Activated naive CD4-positive, alpha-beta T cell treated with anti-CD3 and anti-CD28 coated beads for 36 hours (primary cell): ENCODE measurements around the gene CAMKK1. TPM values are rescaled to one million over a fixed set of nuclear protein-coding genes. Genes with fewer than 3 reads are reported as not detected.

Source experiments
- CTCF ChIA-PET: fragments of 350-600 bp; sonication (Branson Sonifier 250); formaldehyde crosslinking; loops from one replicate; lab custom pipeline; 2021; ENCODE audit warnings: antibody characterized with exemption; lab: Charles Lee
- DNase-seq: peaks from one replicate; pipeline ENCODE4 v3.0.0-alpha.2; 2020
- H3K27ac Mint-ChIP-seq: one replicate; pipeline ENCODE4 v1.8.0; 2021; ENCODE audit warnings: mild to moderate bottlenecking, mixed read lengths
- H3K27me3 Mint-ChIP-seq: one replicate; pipeline ENCODE4 v1.8.0; 2021; ENCODE audit warnings: low read depth, mixed read lengths
- H3K36me3 Mint-ChIP-seq: one replicate; pipeline ENCODE4 v1.8.0; 2021; ENCODE audit warnings: low read depth, mixed read lengths
- H3K4me1 Mint-ChIP-seq: one replicate; pipeline ENCODE4 v1.8.0; 2021; ENCODE audit warnings: low read depth, mixed read lengths
- H3K4me3 Mint-ChIP-seq: one replicate; pipeline ENCODE4 v1.8.0; 2021; ENCODE audit warnings: mild to moderate bottlenecking, moderate library complexity, mixed read lengths
- H3K9me3 Mint-ChIP-seq: one replicate; pipeline ENCODE4 v1.8.0; 2021; ENCODE audit warnings: mixed read lengths
- intact Hi-C: fragments of 100-400 bp; cut with micrococcal nuclease; formaldehyde crosslinking; loops from one replicate; pipeline ENCODE4 v1.15.1; 2023
- total RNA-seq, 2 experiments: library from RNA; stranded (reverse); gene quantifications; one replicate each; pipeline ENCODE4 v1.2.3, GENCODE V29; 2021

Gene CAMKK1
- total RNA-seq, 2 experiments from 2014 or later: 2.4 to 2.7 TPM

DNA sequence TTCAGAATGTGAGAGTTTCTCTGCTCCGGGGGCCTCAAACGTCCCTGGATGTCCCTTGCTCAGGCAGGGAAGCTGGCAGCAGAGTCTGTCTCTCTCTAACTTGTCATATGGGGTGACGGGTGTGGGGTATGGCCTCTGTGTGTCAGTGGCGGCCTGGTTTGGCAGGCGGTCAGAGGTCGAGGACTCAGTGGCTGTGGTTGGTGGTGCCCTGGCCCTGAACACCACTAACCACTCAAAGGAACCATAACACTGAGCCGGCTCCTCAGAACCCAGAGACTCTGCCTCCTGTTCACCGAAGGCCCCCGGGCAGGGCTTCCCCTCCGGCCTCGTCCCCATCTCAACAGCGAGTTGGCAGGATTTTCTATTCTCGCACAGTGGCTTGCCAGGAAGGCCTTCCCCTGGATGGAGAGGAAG is 22.7 kb upstream of the CAMKK1 start:
- no peaks in the 10 kb centered on the region for H3K36me3 Mint-ChIP-seq

DNA sequence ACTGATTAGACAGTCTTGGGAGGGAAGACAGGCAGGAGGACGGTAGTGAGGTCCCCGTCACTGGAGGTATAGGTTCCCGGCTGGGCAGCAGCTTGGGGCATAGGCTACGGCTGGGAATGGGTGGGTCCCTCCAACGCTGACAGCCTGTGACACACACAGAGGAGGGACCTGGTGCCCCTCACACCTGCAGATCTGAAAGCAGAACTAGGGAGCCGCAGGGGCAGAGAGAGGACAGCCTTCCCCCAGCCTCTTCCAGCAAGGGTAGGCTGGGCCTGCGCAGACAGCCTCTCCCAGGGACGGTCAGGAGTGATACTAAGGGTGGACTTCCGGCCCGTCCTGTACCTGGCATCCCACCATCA is 21.4 kb upstream of the CAMKK1 start:
- Mint-ChIP-seq H3K9me3 (no peaks in the 10 kb centered on the region), H3K4me1 (peaks cover 50% of the 10 kb centered on the region), H3K27ac (no peak overlapping the region), H3K36me3 (no peaks in the 10 kb centered on the region), H3K4me3 (no peak overlapping the region), H3K27me3 (no peaks in the 10 kb centered on the region)
- DNase-seq: no peak
- CTCF ChIA-PET: interaction anchor here (0.6 to 4.6 kb wide), 37 partner anchors 8 to 568 kb away, joined by 3 to 46 read pairs (median 6); partner anchors contain the start of genes ATP2A3, CAMKK1 and NCBP3
- intact Hi-C loops: loop anchor here (1.0 to 10.0 kb wide), 4 partner anchors 90 to 501 kb away; no protein-coding TSS in a partner anchor

More for the DNA sequence above, 22.7 kb upstream of the CAMKK1 start:
- Mint-ChIP-seq H3K27me3 (no peaks in the 10 kb centered on the region), H3K4me3 (no peak overlapping the region), H3K27ac (no peak overlapping the region), H3K9me3 (no peaks in the 10 kb centered on the region), H3K4me1 (peaks cover 45% of the 10 kb centered on the region)
- no peak for DNase-seq
- intact Hi-C loops: loop anchor here (10.0 kb wide), 1 partner anchor 499 kb away; no protein-coding TSS in a partner anchor
- CTCF ChIA-PET: interaction anchor here (1.2 to 4.6 kb wide), 8 partner anchors 11 to 159 kb away, joined by 3 to 46 read pairs (median 6); no protein-coding TSS in a partner anchor

- H3K4me3 Mint-ChIP-seq: no peak overlapping the region
- CTCF ChIA-PET: interaction anchor here (0.6 to 4.6 kb wide), 41 partner anchors 8 to 568 kb away, joined by 3 to 46 read pairs (median 5); partner anchors contain the start of genes ATP2A3, CAMKK1 and NCBP3
- no peak overlapping the region for H3K27ac Mint-ChIP-seq
- no peaks in the 10 kb centered on the region for H3K27me3 Mint-ChIP-seq
- peaks cover 50% of the 10 kb centered on the region for H3K4me1 Mint-ChIP-seq
- no peaks in the 10 kb centered on the region for H3K36me3 Mint-ChIP-seq
- intact Hi-C loops: loop anchor here (1.0 to 10.0 kb wide), 4 partner anchors 91 to 501 kb away; no protein-coding TSS in a partner anchor
- DNase-seq: peak; percentile 90
- no peaks in the 10 kb centered on the region for H3K9me3 Mint-ChIP-seq
Observed at GRCh38 chr17:3913531-3914311, 20.9 kb upstream of the CAMKK1 start.

GRCh38 chr17:3912827-3913226 is 20.0 kb upstream of the CAMKK1 start:
- Mint-ChIP-seq H3K9me3 (no peaks in the 10 kb centered on the region), H3K27ac (no peak overlapping the region)

GRCh38 chr17:3911271-3912053 is 18.6 kb upstream of the CAMKK1 start:
- Mint-ChIP-seq H3K27ac (peak overlapping the region; percentile 84), H3K36me3 (no peaks in the 10 kb centered on the region), H3K9me3 (no peaks in the 10 kb centered on the region), H3K27me3 (no peaks in the 10 kb centered on the region), H3K4me1 (peaks cover 43% of the 10 kb centered on the region), H3K4me3 (peak overlapping the region; percentile 58)
- CTCF ChIA-PET: interaction anchor here (0.6 to 4.6 kb wide), 10 partner anchors 17 to 509 kb away, joined by 3 to 46 read pairs (median 4); partner anchors contain the start of gene NCBP3
- intact Hi-C loops: loop anchor here (1.0 to 10.0 kb wide), 8 partner anchors 18 to 503 kb away; partner anchors contain the start of genes ATP2A3, CAMKK1, CYB5D2 and NCBP3
- peak; percentile 94 for DNase-seq

More at GRCh38 chr17:3912827-3913226, 20.0 kb upstream of the CAMKK1 start:
- Mint-ChIP-seq H3K4me1 (peaks cover 50% of the 10 kb centered on the region), H3K27me3 (no peaks in the 10 kb centered on the region), H3K4me3 (no peak overlapping the region), H3K36me3 (no peaks in the 10 kb centered on the region)
- no peak for DNase-seq
- intact Hi-C loops: loop anchor here (5.0 to 10.0 kb wide), 3 partner anchors 164 to 502 kb away; no protein-coding TSS in a partner anchor
- CTCF ChIA-PET: interaction anchor here (0.6 to 4.6 kb wide), 17 partner anchors 10 to 278 kb away, joined by 3 to 46 read pairs (median 7); partner anchors contain the start of genes ATP2A3 and NCBP3

GRCh38 chr17:3910420-3911270 is 17.8 kb upstream of the CAMKK1 start:
- peaks cover 35% of the 10 kb centered on the region for H3K4me1 Mint-ChIP-seq
- CTCF ChIA-PET: interaction anchor here (0.6 to 4.6 kb wide), 10 partner anchors 16 to 172 kb away, joined by 3 to 46 read pairs (median 3); partner anchors contain the start of gene NCBP3
- H3K27me3 Mint-ChIP-seq: no peaks in the 10 kb centered on the region
- DNase-seq: no peak
- H3K27ac Mint-ChIP-seq: peak overlapping the region; percentile 84
- H3K9me3 Mint-ChIP-seq: no peaks in the 10 kb centered on the region
- H3K36me3 Mint-ChIP-seq: no peaks in the 10 kb centered on the region
- intact Hi-C loops: loop anchor here (1.0 to 10.0 kb wide), 8 partner anchors 17 to 504 kb away; partner anchors contain the start of genes ATP2A3, CAMKK1, CYB5D2 and NCBP3
- H3K4me3 Mint-ChIP-seq: peak overlapping the region; percentile 58

DNA sequence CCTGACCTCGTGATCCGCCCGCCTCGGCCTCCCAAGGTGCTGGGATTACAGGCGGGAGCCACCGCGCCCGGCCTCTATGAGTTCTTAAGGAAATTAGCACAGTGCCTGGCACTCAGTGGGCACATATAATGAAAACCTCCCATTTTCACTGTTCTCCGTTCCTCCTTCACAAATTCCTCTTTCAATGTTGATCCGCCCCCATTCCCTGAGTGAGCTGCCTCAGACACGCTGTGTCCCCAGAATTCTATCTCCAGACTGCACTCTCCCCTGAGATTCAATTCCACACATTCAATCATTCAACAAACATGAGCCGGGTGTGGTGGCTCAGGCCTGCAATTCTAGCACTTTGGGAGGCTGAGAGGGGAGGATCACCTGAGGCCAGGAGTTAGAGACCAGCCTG is 16.4 kb upstream of the CAMKK1 start:
- no peak overlapping the region for H3K4me3 Mint-ChIP-seq
- no peaks in the 10 kb centered on the region for H3K36me3 Mint-ChIP-seq
- no peak overlapping the region for H3K27ac Mint-ChIP-seq
- intact Hi-C loops: no loop called here
- no peaks in the 10 kb centered on the region for H3K27me3 Mint-ChIP-seq
- no peaks in the 10 kb centered on the region for H3K9me3 Mint-ChIP-seq
- no peak for DNase-seq
- H3K4me1 Mint-ChIP-seq: peaks cover 30% of the 10 kb centered on the region
- CTCF ChIA-PET: no interaction called here

- Mint-ChIP-seq H3K27ac (peak overlapping the region; percentile 2), H3K36me3 (no peaks in the 10 kb centered on the region), H3K4me3 (no peak overlapping the region), H3K4me1 (peaks cover 21% of the 10 kb centered on the region), H3K27me3 (no peaks in the 10 kb centered on the region), H3K9me3 (no peaks in the 10 kb centered on the region)
- CTCF ChIA-PET: interaction anchor here (1.9 kb wide), 1 partner anchor 61 kb away, joined by 7 read pairs; the partner anchor contains the start of gene NCBP3
- intact Hi-C loops: no loop called here
- no peak for DNase-seq
Observed at GRCh38 chr17:3907483-3908216, 14.8 kb upstream of the CAMKK1 start.

DNA sequence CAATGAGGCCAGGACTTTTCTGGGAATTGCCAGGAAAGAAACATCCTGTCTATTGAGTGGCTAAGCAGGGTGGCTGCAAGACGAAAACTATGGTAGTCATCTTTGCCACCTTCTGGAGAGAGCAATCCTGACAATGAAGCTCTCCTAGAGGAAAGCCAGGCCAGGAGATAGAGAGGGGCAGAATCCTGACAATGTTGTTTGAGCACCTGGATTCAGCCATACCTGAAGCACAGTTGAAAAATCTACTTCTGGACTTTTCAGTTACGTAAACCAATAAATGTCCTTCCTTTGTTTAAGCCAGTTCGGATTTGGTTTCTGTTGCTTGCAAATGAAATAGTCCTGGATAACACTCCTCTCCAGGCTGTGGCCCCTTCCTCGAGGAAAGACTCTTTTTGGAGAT is 14.0 kb upstream of the CAMKK1 start:
- no peak for DNase-seq
- Mint-ChIP-seq H3K4me1 (peaks cover 17% of the 10 kb centered on the region), H3K27ac (no peak overlapping the region), H3K27me3 (no peaks in the 10 kb centered on the region), H3K36me3 (no peaks in the 10 kb centered on the region), H3K9me3 (no peaks in the 10 kb centered on the region), H3K4me3 (no peak overlapping the region)
- CTCF ChIA-PET: interaction anchor here (1.9 kb wide), 1 partner anchor 60 kb away, joined by 7 read pairs; the partner anchor contains the start of gene NCBP3
- intact Hi-C loops: no loop called here

GRCh38 chr17:3905017-3905520 is 12.2 kb upstream of the CAMKK1 start:
- no peak for DNase-seq
- intact Hi-C loops: no loop called here
- H3K4me3 Mint-ChIP-seq: no peak overlapping the region
- no peak overlapping the region for H3K27ac Mint-ChIP-seq
- H3K27me3 Mint-ChIP-seq: no peaks in the 10 kb centered on the region
- CTCF ChIA-PET: interaction anchor here (3.1 kb wide), 1 partner anchor 9 kb away, joined by 12 read pairs; no protein-coding TSS in a partner anchor
- no peaks in the 10 kb centered on the region for H3K36me3 Mint-ChIP-seq
- H3K4me1 Mint-ChIP-seq: no peaks in the 10 kb centered on the region
- H3K9me3 Mint-ChIP-seq: no peaks in the 10 kb centered on the region
